ENCODE measurements around the gene HHAT. TPM values are rescaled to one million over a fixed set of nuclear protein-coding genes. Genes with fewer than 3 reads are reported as not detected.
A peak's percentile ranks its signal among the peaks of the same experiment; 100 is the strongest.

Gene HHAT
- total RNA-seq, 4 donors from 2014 or later = 2.2 to 11.6 (median 7.3) TPM

DNA sequence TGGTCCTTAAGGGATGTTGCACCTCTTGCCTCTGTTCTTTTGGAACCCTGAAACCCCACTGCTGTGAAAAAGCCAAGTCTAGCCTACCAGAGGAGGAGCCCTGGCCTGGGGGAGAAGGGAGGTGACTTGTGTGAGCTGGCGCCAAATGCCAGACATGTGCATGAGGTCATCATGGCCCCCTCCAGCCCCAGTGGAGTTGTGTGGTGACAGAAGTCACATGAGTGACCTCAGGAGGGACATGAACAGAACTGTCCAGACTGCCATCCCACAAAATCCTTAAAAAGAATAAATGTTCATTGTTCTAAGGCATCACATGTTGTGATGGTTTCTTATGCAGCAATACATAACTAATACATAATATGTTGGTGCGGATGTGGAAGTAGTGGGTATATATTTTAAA is 10.8 kb downstream of the HHAT start:
- Histone ChIP-seq H3K36me3 (no peaks in the 10 kb centered on the region), H3K4me1 (peaks cover 0 to 14% (median 0%) of the 10 kb centered on the region in 4 donors), H3K27ac (no peak overlapping the region), H3K4me3 (no peak overlapping the region), H3K27me3 (no peaks in the 10 kb centered on the region), H3K9me3 (no peaks in the 10 kb centered on the region)
- intact Hi-C loops (cut with DNase I; ENCODE audit: low total_unique reads) = no loop called here
- no peak for DNase-seq
- WGBS, 2 donors (ENCODE audit: low coverage in 1 of 2) = 85 to 97% methylated on average over 2 of the region's 2 CpGs
- no peak for TF ChIP-seq EP300 (IDR thresholded peaks at IDR 0.05; ENCODE audit: low read depth)
- TF ChIP-seq POLR2A (IDR thresholded peaks at IDR 0.05) = no peak
- TF ChIP-seq POLR2AphosphoS5 (IDR thresholded peaks at IDR 0.05) = no peak
- TF ChIP-seq, protein P1, sequence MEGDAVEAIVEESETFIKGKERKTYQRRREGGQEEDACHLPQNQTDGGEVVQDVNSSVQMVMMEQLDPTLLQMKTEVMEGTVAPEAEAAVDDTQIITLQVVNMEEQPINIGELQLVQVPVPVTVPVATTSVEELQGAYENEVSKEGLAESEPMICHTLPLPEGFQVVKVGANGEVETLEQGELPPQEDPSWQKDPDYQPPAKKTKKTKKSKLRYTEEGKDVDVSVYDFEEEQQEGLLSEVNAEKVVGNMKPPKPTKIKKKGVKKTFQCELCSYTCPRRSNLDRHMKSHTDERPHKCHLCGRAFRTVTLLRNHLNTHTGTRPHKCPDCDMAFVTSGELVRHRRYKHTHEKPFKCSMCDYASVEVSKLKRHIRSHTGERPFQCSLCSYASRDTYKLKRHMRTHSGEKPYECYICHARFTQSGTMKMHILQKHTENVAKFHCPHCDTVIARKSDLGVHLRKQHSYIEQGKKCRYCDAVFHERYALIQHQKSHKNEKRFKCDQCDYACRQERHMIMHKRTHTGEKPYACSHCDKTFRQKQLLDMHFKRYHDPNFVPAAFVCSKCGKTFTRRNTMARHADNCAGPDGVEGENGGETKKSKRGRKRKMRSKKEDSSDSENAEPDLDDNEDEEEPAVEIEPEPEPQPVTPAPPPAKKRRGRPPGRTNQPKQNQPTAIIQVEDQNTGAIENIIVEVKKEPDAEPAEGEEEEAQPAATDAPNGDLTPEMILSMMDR (IDR thresholded peaks at IDR 0.05) = no peak
- in situ Hi-C loops (cut with MboI; ENCODE audit: low pct_ligation_motif_present in 1 of 4, low pct_unique_long_range_greater_than_20kb in 1 of 4, low sequenced_read_pairs in 3 of 4) = no loop called here

GRCh38 chr1:210340311-210340710 is 11.6 kb downstream of the HHAT start:
- Histone ChIP-seq H3K4me3 (no peak overlapping the region), H3K9me3 (no peaks in the 10 kb centered on the region), H3K4me1 (peaks cover 0 to 14% (median 0%) of the 10 kb centered on the region in 4 donors), H3K36me3 (no peaks in the 10 kb centered on the region), H3K27me3 (no peaks in the 10 kb centered on the region), H3K27ac (no peak overlapping the region)
- WGBS, 2 donors (ENCODE audit: low coverage in 1 of 2) = 62 to 69% methylated on average over 3 of the region's 3 CpGs
- in situ Hi-C loops (cut with MboI; ENCODE audit: low pct_ligation_motif_present in 1 of 4, low pct_unique_long_range_greater_than_20kb in 1 of 4, low sequenced_read_pairs in 3 of 4) (no loop called here), intact Hi-C loops (cut with DNase I; ENCODE audit: low total_unique reads) (no loop called here)
- no peak for TF ChIP-seq EP300 (IDR thresholded peaks at IDR 0.05; ENCODE audit: low read depth)
- TF ChIP-seq, protein P1 (IDR thresholded peaks at IDR 0.05) = no peak
- TF ChIP-seq POLR2AphosphoS5 (IDR thresholded peaks at IDR 0.05) = no peak
- TF ChIP-seq POLR2A (IDR thresholded peaks at IDR 0.05) = no peak
- DNase-seq = no peak

- 77 to 87% methylated on average over 2 of the region's 2 CpGs for WGBS, 2 donors (ENCODE audit: low coverage in 1 of 2)
- intact Hi-C loops (cut with DNase I; ENCODE audit: low total_unique reads) = no loop called here
- H3K27me3 ChIP-seq = no peaks in the 10 kb centered on the region
- peaks cover 0 to 14% (median 0%) of the 10 kb centered on the region in 4 donors for H3K4me1 ChIP-seq
- no peak overlapping the region for H3K27ac ChIP-seq
- no peak overlapping the region for H3K4me3 ChIP-seq
- H3K36me3 ChIP-seq = no peaks in the 10 kb centered on the region
- no peaks in the 10 kb centered on the region for H3K9me3 ChIP-seq
- DNase-seq = no peak
- in situ Hi-C loops (cut with MboI; ENCODE audit: low pct_ligation_motif_present in 1 of 4, low pct_unique_long_range_greater_than_20kb in 1 of 4, low sequenced_read_pairs in 3 of 4) = no loop called here
- no peak for TF ChIP-seq EP300 (IDR thresholded peaks at IDR 0.05; ENCODE audit: low read depth)
- TF ChIP-seq POLR2AphosphoS5 (IDR thresholded peaks at IDR 0.05) = no peak
- TF ChIP-seq, protein P1 (IDR thresholded peaks at IDR 0.05) = no peak
- TF ChIP-seq POLR2A (IDR thresholded peaks at IDR 0.05) = no peak
Observed at GRCh38 chr1:210340841-210341240, 12.1 kb downstream of the HHAT start.

GRCh38 chr1:210342986-210343780 is 14.5 kb downstream of the HHAT start:
- Histone ChIP-seq H3K4me1 (peaks cover 0 to 14% (median 0%) of the 10 kb centered on the region in 4 donors), H3K4me3 (peak overlapping the region; percentile 4 to 49 (median 26)), H3K36me3 (no peaks in the 10 kb centered on the region), H3K27ac (peak overlapping the region in 3 of 4 donors; percentile 21 to 41 (median 25)), H3K9me3 (no peaks in the 10 kb centered on the region), H3K27me3 (no peaks in the 10 kb centered on the region)
- no peak for DNase-seq
- in situ Hi-C loops (cut with MboI; ENCODE audit: low pct_ligation_motif_present in 1 of 4, low pct_unique_long_range_greater_than_20kb in 1 of 4, low sequenced_read_pairs in 3 of 4) (no loop called here), intact Hi-C loops (cut with DNase I; ENCODE audit: low total_unique reads) (no loop called here)
- TF ChIP-seq POLR2AphosphoS5 (IDR thresholded peaks at IDR 0.05) (no peak), POLR2A (IDR thresholded peaks at IDR 0.05) (no peak)
- TF ChIP-seq, protein P1 (IDR thresholded peaks at IDR 0.05) = no peak
- 18 to 20% methylated on average over 5 to 14 of the region's 14 CpGs for WGBS, 2 donors (ENCODE audit: low coverage in 1 of 2)

Data from transverse colon (tissue), 4 donors.